ENCODE results near the gene OR2L2.

- TF ChIP-seq CTCF (IDR thresholded peaks at IDR 0.05; ENCODE audit: low read length) (no peak), EZH2 (optimal IDR thresholded peaks at IDR 0.05; ENCODE audit: low read depth, low read length) (no peak)
Measured at GRCh38 chr1:248009681-248010080, 20.2 kb upstream of the OR2L2 start.

Data from MM.1S (cell line).